OCI-LY3 (cell line): ENCODE results near the gene CTCFL.
A peak's percentile ranks its signal among the peaks of the same experiment; 100 is the strongest.

ENCODE experiments used
- H2AFZ ChIP-seq: fragments of 200-600, 300-600 bp; shearing (Covaris generic); 2 replicates; pipeline ENCODE4 v1.6.0; 2014; ENCODE audit warnings: antibody characterized with exemption, low read depth, low read length
- H3K27ac ChIP-seq: fragments of 200-600, 300-600 bp; sonication (generic); 2 replicates; pipeline ENCODE4 v1.5.1; 2014; ENCODE audit warnings: mild to moderate bottlenecking, low read length, moderate library complexity, mixed read lengths
- H3K27me3 ChIP-seq: fragments of 200-600, 300-600 bp; sonication (generic); 2 replicates; pipeline ENCODE4 v1.6.1; 2014; ENCODE audit warnings: low read depth, low read length, mixed read lengths
- H3K36me3 ChIP-seq: fragments of 200-600, 300-600 bp; sonication (generic); replicated peaks from 2 replicates; pipeline ENCODE3; 2014; ENCODE audit warnings: low read depth, low read length, mixed read lengths
- H3K4me1 ChIP-seq: fragments of 300-600, 200-600 bp; sonication (generic); 2 replicates; pipeline ENCODE4 v1.6.1; 2014; ENCODE audit warnings: low read length, mixed read lengths
- H3K4me2 ChIP-seq: fragments of 200-600, 300-600 bp; sonication (generic); 2 replicates; pipeline ENCODE4 v1.6.1; 2014; ENCODE audit warnings: low read length, mixed read lengths
- H3K4me3 ChIP-seq: fragments of 300-600, 200-600 bp; sonication (generic); 2 replicates; pipeline ENCODE4 v1.5.1; 2014; ENCODE audit warnings: antibody characterized with exemption, mild to moderate bottlenecking, low read length, moderate library complexity
- H3K79me2 ChIP-seq: fragments of 300-600, 200-600 bp; shearing (Covaris generic); 2 replicates; pipeline ENCODE4 v1.6.1; 2014; ENCODE audit warnings: mild to moderate bottlenecking, low read length, mixed read lengths
- H3K9ac ChIP-seq: fragments of 300-600, 200-600 bp; shearing (Covaris generic); 2 replicates; pipeline ENCODE4 v1.6.0; 2014; ENCODE audit warnings: mild to moderate bottlenecking, low read length, moderate library complexity
- H3K9me3 ChIP-seq: fragments of 200-600, 300-600 bp; shearing (Covaris generic); 2 replicates; pipeline ENCODE4 v1.6.1; 2014; ENCODE audit warnings: low read length, mixed read lengths; ENCODE audit not compliant: insufficient read depth
- H4K20me1 ChIP-seq: fragments of 200-600, 300-600 bp; sonication (generic); 2 replicates; pipeline ENCODE4 v1.6.1; 2016; ENCODE audit warnings: low read length, mixed read lengths; ENCODE audit not compliant: insufficient read depth
- CTCF ChIP-seq: fragments of 200-600, 300-600 bp; sonication (generic); IDR thresholded peaks from 2 replicates; pipeline ENCODE4 v1.5.1; 2014; ENCODE audit warnings: antibody characterized with exemption, low read length, low read depth
- EZH2phosphoT487 ChIP-seq: fragments of 200-600 bp; shearing (Covaris generic); IDR thresholded peaks from 2 replicates; pipeline ENCODE4 v1.6.1; 2018; ENCODE audit warnings: antibody characterized with exemption, mixed run types, low read depth

CTCFL gene

DNA sequence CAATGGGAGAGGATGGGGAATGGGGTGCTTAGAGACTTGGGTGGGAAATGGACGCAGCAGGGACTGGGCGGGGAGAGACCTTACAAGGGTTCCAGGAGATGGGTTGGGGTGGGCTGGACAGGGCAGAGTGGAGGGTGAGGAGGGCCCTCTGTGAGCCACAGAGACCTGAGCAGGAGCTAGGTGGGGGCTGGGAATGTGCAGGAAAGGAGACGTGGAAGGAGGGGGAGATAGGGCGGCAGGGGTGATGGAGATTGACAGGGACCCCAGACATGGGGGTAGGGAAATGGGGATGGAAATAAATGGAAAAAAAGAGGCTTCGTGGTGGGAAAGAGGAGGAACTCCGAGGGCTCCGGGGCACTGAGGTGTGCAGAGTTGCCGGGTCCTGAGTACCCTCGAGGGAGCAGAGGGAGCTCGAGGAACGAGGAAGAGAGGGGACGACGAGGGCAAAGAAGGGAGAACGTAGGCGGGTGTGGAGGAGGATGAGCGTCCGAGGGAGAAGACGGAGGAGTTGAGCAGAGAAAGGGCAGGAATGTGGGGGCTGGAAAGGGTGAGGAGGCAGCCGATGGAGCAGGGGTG is 2.0 kb upstream of the CTCFL start:
- Histone ChIP-seq H3K27ac (no peak overlapping the region), H3K79me2 (no peaks in the 10 kb centered on the region), H3K4me3 (no peak overlapping the region), H3K27me3 (peaks cover 28% of the 10 kb centered on the region), H4K20me1 (no peaks in the 10 kb centered on the region), H3K9me3 (no peaks in the 10 kb centered on the region), H3K9ac (no peak overlapping the region), H3K36me3 (no peaks in the 10 kb centered on the region), H3K4me2 (no peak overlapping the region), H2AFZ (no peak overlapping the region), H3K4me1 (peaks cover 4% of the 10 kb centered on the region; the same call in 1 of the 2 replicates)
- TF ChIP-seq CTCF (no peak), EZH2phosphoT487 (no peak)

DNA sequence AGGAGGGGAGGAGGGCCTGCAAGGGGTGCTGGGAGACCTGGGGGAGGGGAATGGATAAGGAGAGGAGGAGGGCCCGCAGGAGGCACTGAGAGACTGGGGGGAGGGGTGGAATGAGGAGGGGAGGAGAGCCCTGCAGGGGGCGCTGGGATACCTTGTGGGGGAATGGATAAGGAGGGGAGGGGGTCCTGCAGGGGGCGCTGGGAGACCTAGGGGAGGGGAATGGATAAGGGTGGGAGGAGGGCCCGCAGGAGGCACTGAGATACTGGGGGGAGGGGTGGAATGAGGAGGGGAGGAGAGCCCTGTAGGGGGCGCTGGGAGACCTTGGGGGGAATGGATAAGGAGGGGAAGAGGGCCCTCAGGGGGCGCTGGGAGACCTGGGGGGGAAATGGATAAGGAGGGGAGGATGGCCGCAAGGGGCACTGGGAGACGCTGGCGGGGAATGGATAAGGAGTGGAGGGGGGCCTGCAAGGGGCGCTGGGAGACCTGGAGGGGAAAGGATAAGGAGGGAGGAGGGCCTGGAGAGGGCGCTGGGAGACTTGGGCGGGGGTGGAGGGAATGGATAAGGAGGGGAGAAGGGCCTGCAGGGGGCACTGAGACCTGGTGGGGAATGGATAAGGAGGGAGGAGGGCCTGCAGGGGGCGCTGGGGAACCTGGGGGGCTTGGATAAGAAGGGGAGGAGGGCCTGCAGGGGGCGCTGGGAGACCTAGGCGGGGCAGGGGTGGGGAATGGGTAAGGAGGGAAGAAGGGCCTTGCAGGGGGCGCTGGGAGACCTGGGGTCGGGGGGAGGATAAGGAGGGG is 1.3 kb upstream of the CTCFL start:
- H3K36me3 ChIP-seq, result no peaks in the 10 kb centered on the region
- no peak overlapping the region for H3K9ac ChIP-seq
- no peak overlapping the region for H3K4me3 ChIP-seq
- H2AFZ ChIP-seq, result no peak overlapping the region
- no peaks in the 10 kb centered on the region for H4K20me1 ChIP-seq
- H3K79me2 ChIP-seq, result no peaks in the 10 kb centered on the region
- no peak overlapping the region for H3K4me2 ChIP-seq
- peaks cover 25% of the 10 kb centered on the region for H3K27me3 ChIP-seq
- TF ChIP-seq CTCF (peak; percentile 52), EZH2phosphoT487 (no peak)
- H3K4me1 ChIP-seq, result peaks cover 4% of the 10 kb centered on the region; the same call in 1 of the 2 replicates
- no peaks in the 10 kb centered on the region for H3K9me3 ChIP-seq
- no peak overlapping the region for H3K27ac ChIP-seq

DNA sequence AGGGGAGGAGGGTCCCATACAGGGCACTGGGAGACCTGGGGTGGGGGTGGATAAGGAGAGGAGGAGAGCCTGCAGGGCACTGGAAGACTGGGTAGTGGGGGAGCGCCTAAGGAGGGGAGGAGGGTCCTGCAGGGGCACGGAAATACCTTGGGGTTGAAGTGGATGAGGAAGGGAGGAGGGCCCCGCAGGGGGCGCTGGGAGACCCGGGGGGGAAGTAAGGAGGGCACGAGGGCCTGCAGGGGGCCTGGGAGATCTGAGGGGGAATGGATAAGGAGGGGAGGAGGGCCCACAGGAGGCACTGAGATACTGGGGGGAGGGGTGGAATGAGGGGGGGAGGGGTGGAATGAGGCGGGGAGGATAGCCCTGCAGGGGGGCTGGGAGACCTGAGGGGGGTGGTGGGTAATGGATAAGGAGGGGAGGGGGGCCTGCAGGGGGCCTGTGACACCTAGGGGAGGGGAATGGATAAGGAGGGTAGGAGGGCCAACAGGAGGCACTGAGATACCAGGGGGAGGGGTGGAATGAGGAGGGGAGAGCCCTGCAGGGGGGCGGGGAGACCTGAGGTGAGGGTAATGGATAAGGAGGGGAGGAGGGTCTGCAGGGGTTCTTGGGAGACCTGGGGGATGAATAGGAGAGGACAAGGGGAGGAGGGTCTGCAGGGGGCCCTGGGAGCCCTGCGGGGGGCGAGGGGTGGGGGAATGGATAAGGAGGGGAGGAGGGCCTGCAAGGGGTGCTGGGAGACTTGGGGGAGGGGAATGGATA is 567 bp upstream of the CTCFL start:
- H3K9ac ChIP-seq, result no peak overlapping the region
- no peak overlapping the region for H2AFZ ChIP-seq
- peaks cover 30% of the 10 kb centered on the region for H3K27me3 ChIP-seq
- H3K4me3 ChIP-seq, result no peak overlapping the region
- no peak overlapping the region for H3K27ac ChIP-seq
- no peaks in the 10 kb centered on the region for H3K9me3 ChIP-seq
- H3K36me3 ChIP-seq, result no peaks in the 10 kb centered on the region
- no peaks in the 10 kb centered on the region for H3K79me2 ChIP-seq
- H3K4me2 ChIP-seq, result no peak overlapping the region
- no peaks in the 10 kb centered on the region for H4K20me1 ChIP-seq
- H3K4me1 ChIP-seq, result peaks cover 4% of the 10 kb centered on the region; the same call in 1 of the 2 replicates
- no peak for TF ChIP-seq EZH2phosphoT487
- TF ChIP-seq CTCF, result no peak

- Histone ChIP-seq H4K20me1 (no peaks in the 10 kb centered on the region), H3K27ac (no peak overlapping the region), H3K9ac (no peak overlapping the region)
These were observed 1.2 kb downstream of the CTCFL start for GRCh38 chr20:57523782-57524181.

More at GRCh38 chr20:57523782-57524181, 1.2 kb downstream of the CTCFL start:
- Histone ChIP-seq H3K36me3 (no peaks in the 10 kb centered on the region), H3K27me3 (peaks cover 28% of the 10 kb centered on the region), H2AFZ (no peak overlapping the region), H3K4me1 (peaks cover 4% of the 10 kb centered on the region; the same call in 1 of the 2 replicates), H3K4me3 (no peak overlapping the region), H3K9me3 (no peaks in the 10 kb centered on the region), H3K4me2 (no peak overlapping the region), H3K79me2 (no peaks in the 10 kb centered on the region)
- no peak for TF ChIP-seq CTCF
- TF ChIP-seq EZH2phosphoT487, result no peak
